GM12891 (cell line): Measurements from ENCODE around the gene GALM.

Source experiments
- PAX5 ChIP-seq: IDR thresholded peaks from 2 replicates; pipeline ENCODE4 v1.6.1; 2011; ENCODE audit warnings: low read length, moderate library complexity, mild to moderate bottlenecking; ENCODE audit not compliant: insufficient read depth, severe bottlenecking
- POLR2A ChIP-seq: IDR thresholded peaks from 2 replicates; pipeline ENCODE4 v1.6.1; 2011; ENCODE audit warnings: low read depth, low read length, control low read depth
- POLR2AphosphoS5 ChIP-seq: IDR thresholded peaks from 2 replicates; pipeline ENCODE4 v1.6.1; 2011; ENCODE audit warnings: low read depth, low read length, control low read depth
- POU2F2 ChIP-seq: IDR thresholded peaks from 2 replicates; pipeline ENCODE4 v1.6.1; 2011; ENCODE audit warnings: low read depth, mild to moderate bottlenecking, control low read depth, low read length, moderate library complexity
- SPI1 ChIP-seq: IDR thresholded peaks from 2 replicates; pipeline ENCODE4 v1.6.1; 2011; ENCODE audit warnings: low read depth, low read length, control low read depth
- TAF1 ChIP-seq: IDR thresholded peaks from 2 replicates; pipeline ENCODE4 v1.6.1; 2011; ENCODE audit warnings: low read depth, low read length, control low read depth

GRCh38 chr2:38763728-38764127 is 97.8 kb downstream of the GALM start:
- TF ChIP-seq POLR2A: no peak
- TF ChIP-seq POLR2AphosphoS5: no peak
- TF ChIP-seq TAF1: no peak
- no peak for TF ChIP-seq PAX5
- no peak for TF ChIP-seq SPI1
- no peak for TF ChIP-seq POU2F2
